HepG2 (cell line): ENCODE data around the gene TMEM38B. TPM values are rescaled to one million over a fixed set of nuclear protein-coding genes. Genes with fewer than 3 reads are reported as not detected.

Experiments used
- ATAC-seq: fragments of 200-7000 bp; cut with Tn5 transposase; 3 replicates; pipeline ENCODE4 v1.9.1; 2020; ENCODE audit warnings: mild to moderate bottlenecking, moderate library complexity
- BruUV-seq: library from RNA; stranded (reverse); fragments of 400-500 nt; replicated peaks from 2 replicates; lab custom pipeline; 2021; lab: Mats Ljungman, UMichigan
- CTCF ChIA-PET: fragments of 300-600 bp; formaldehyde crosslinking; extraction: SDS; loops from one replicate; lab custom pipeline; 2021; ENCODE audit warnings: low total read pairs, inconsistent platforms, low intra/inter-chr PET ratio; lab: Yijun Ruan, JAX
- POLR2A ChIA-PET: fragments of 350-600 bp; sonication (Branson Sonifier 250); formaldehyde crosslinking; loops from one replicate; lab custom pipeline; 2020; ENCODE audit warnings: antibody characterized with exemption, inconsistent platforms; lab: Yijun Ruan, JAX
- DNase-seq: peaks from one replicate; pipeline ENCODE4 v3.0.0-alpha.2; 2015; ENCODE audit warnings: low spot score
- FAIRE-seq: peaks from 3 replicates; lab custom pipeline; 2011; peaks lifted over from hg19 to GRCh38; lab: Jason Lieb, UNC
- H2AFZ ChIP-seq: one replicate; pipeline ENCODE4 v1.6.1; 2011; ENCODE audit warnings: low read length, inconsistent platforms
- H3K27ac ChIP-seq: fragments of 300-600 bp; 3 replicates; pipeline ENCODE4 v1.8.0; 2011; ENCODE audit warnings: mixed run types, mild to moderate bottlenecking, mixed read lengths, low read length, inconsistent platforms; ENCODE audit not compliant: insufficient read depth; ENCODE audit errors: extremely low read length
- H3K27me3 ChIP-seq, 2 experiments: fragments of 200-600 bp in 1 of 2; 2 replicates in 1 of 2; 3 replicates in 1 of 2; pipeline versions ENCODE4 v1.6.0 to v1.8.0; 2011; ENCODE audit warnings: low read length in 2 of 2, mild to moderate bottlenecking in 2 of 2, moderate library complexity in 2 of 2, inconsistent platforms in 1 of 2; ENCODE audit not compliant: insufficient read depth in 2 of 2, control insufficient read depth in 1 of 2
- H3K36me3 ChIP-seq, 2 experiments: fragments of 200-600 bp in 1 of 2; replicated peaks in 1 of 2; 2 replicates in 1 of 2; 3 replicates in 1 of 2; pipeline versions ENCODE4 v1.5.1 to v1.8.0; 2011; ENCODE audit warnings: low read length in 2 of 2, inconsistent platforms in 1 of 2; ENCODE audit not compliant: insufficient read depth in 2 of 2, control insufficient read depth in 1 of 2
- H3K4me1 ChIP-seq: 2 replicates; pipeline ENCODE4 v1.5.1; 2012; ENCODE audit warnings: low read length, inconsistent platforms; ENCODE audit not compliant: insufficient read depth
- H3K4me2 ChIP-seq: 2 replicates; pipeline ENCODE4 v1.6.0; 2011; ENCODE audit warnings: low read depth, low read length, inconsistent platforms
- H3K4me3 ChIP-seq, 3 experiments: fragments of 200-600 bp in 1 of 3; sonication (generic), shearing (Covaris generic) in 1 of 3; replicated peaks in 1 of 3; 2 replicates each; pipeline ENCODE4 v1.5.1; 2011 to 2016; ENCODE audit warnings: low read length in 3 of 3, inconsistent platforms in 2 of 3, low read depth in 2 of 3, mild to moderate bottlenecking in 2 of 3, control low read depth in 1 of 3, mixed read lengths in 1 of 3; ENCODE audit not compliant: insufficient read depth in 1 of 3
- H3K79me2 ChIP-seq: one replicate; pipeline ENCODE4 v1.6.1; 2011; ENCODE audit warnings: low read length, inconsistent platforms; ENCODE audit not compliant: insufficient read depth
- H3K9ac ChIP-seq: 2 replicates; pipeline ENCODE4 v1.6.0; 2011; ENCODE audit warnings: mild to moderate bottlenecking, low read depth, low read length, inconsistent platforms; ENCODE audit not compliant: insufficient read depth
- H3K9me3 ChIP-seq: 2 replicates; pipeline ENCODE4 v1.5.1; 2012; ENCODE audit warnings: mild to moderate bottlenecking, low read length
- H4K20me1 ChIP-seq: 2 replicates; pipeline ENCODE4 v1.6.0; 2011; ENCODE audit warnings: inconsistent platforms, mild to moderate bottlenecking, low read length, moderate library complexity; ENCODE audit not compliant: insufficient read depth
- ELF3 ChIP-seq: IDR thresholded peaks from 2 replicates; pipeline ENCODE4 v1.6.1; 2016; ENCODE audit warnings: missing genetic modification reagents, missing compliant biosample characterization
- EP300 ChIP-seq, 3 experiments: sonication (generic) in 1 of 3; formaldehyde crosslinking in 1 of 3; IDR thresholded peaks; 2 replicates each; pipeline versions ENCODE4 v1.5.1 to v1.6.1; 2011 to 2020; ENCODE audit warnings: low read depth in 2 of 3, low read length in 2 of 3, borderline replicate concordance in 1 of 3, improper control_type of control experiment in 1 of 3, mild to moderate bottlenecking in 1 of 3, missing genetic modification reagents in 1 of 3, moderate library complexity in 1 of 3
- FOXA3 ChIP-seq: IDR thresholded peaks from 2 replicates; pipeline ENCODE4 v1.6.1; 2016; ENCODE audit warnings: missing genetic modification reagents, missing compliant biosample characterization
- GABPB1 ChIP-seq: IDR thresholded peaks from 2 replicates; pipeline ENCODE4 v1.6.1; 2016; ENCODE audit warnings: mild to moderate bottlenecking, missing genetic modification reagents, moderate library complexity, missing compliant biosample characterization
- GRHL1 ChIP-seq: sonication (generic); formaldehyde crosslinking; conservative IDR thresholded peaks from 2 replicates; pipeline ENCODE4 v1.8.0; 2022; ENCODE audit warnings: missing genetic modification reagents
- LBX2 ChIP-seq: sonication (generic); formaldehyde crosslinking; IDR thresholded peaks from 2 replicates; pipeline ENCODE4 v1.5.0; 2020; ENCODE audit warnings: missing genetic modification reagents, mild to moderate bottlenecking, borderline replicate concordance
- MXD4 ChIP-seq: IDR thresholded peaks from 2 replicates; pipeline ENCODE4 v1.6.1; 2016; ENCODE audit warnings: mild to moderate bottlenecking, missing biosample characterization, missing genetic modification reagents
- NFE2 ChIP-seq: sonication (generic); formaldehyde crosslinking; IDR thresholded peaks from 2 replicates; pipeline ENCODE4 v1.4.0; 2020; ENCODE audit warnings: missing genetic modification reagents
- RAD51 ChIP-seq: fragments of 450-650 bp; IDR thresholded peaks from 2 replicates; pipeline ENCODE4 v1.6.1; 2016; ENCODE audit warnings: borderline replicate concordance
- REST ChIP-seq, 2 experiments: IDR thresholded peaks; 2 replicates each; pipeline ENCODE4 v1.6.1; 2011 to 2012; ENCODE audit warnings: low read length in 2 of 2, borderline replicate concordance in 1 of 2, low read depth in 1 of 2, mild to moderate bottlenecking in 1 of 2, moderate library complexity in 1 of 2
- REXO4 ChIP-seq: sonication (generic); formaldehyde crosslinking; IDR thresholded peaks from 2 replicates; pipeline ENCODE4 v1.8.0; 2022; ENCODE audit warnings: missing genetic modification reagents, mild to moderate bottlenecking, borderline replicate concordance
- SIX1 ChIP-seq: sonication (generic); formaldehyde crosslinking; IDR thresholded peaks from 2 replicates; pipeline ENCODE4 v1.4.0; 2020; ENCODE audit warnings: missing genetic modification reagents, borderline replicate concordance
- XRCC5 ChIP-seq: fragments of 200-400 bp; formaldehyde crosslinking; optimal IDR thresholded peaks from 2 replicates; pipeline ENCODE3; 2017; ENCODE audit warnings: mild to moderate bottlenecking, low read length
- ZFX ChIP-seq: sonication (generic); formaldehyde crosslinking; IDR thresholded peaks from 2 replicates; pipeline ENCODE4 v1.4.0; 2020; ENCODE audit warnings: mild to moderate bottlenecking, low read depth, missing genetic modification reagents, moderate library complexity
- ZMYM2 ChIP-seq: sonication (generic); formaldehyde crosslinking; IDR thresholded peaks from 2 replicates; pipeline ENCODE4 v1.8.0; 2022; ENCODE audit warnings: mild to moderate bottlenecking, missing genetic modification reagents
- WGBS: methylation state at CpG from one replicate; pipeline ENCODE4 v1.1.6; 2017; ENCODE audit warnings: low lambda C conversion rate; 5-methylcytosine and 5-hydroxymethylcytosine counted together
- in situ Hi-C: cut with HindIII; loops from 2 replicates; pipeline ENCODE4 v1.10.0; 2017; ENCODE audit warnings: low pct_unique_long_range_greater_than_20kb; ENCODE audit not compliant: extremely low pct_ligation_motif_present
- intact Hi-C: fragments of 100-400 bp; cut with micrococcal nuclease; formaldehyde crosslinking; loops from one replicate; pipeline ENCODE4 v1.10.0; 2022; ENCODE audit not compliant: unreplicated experiment
- polyA plus RNA-seq, 8 experiments: library from polyadenylated mRNA; depleted of rRNA in 3 of 8; stranded (reverse) in 7 of 8; unstranded in 1 of 8; fragments of >200 nt; fragmentation: Illumina TruSeq in 4 of 8; extraction: Trizol in 4 of 8; gene quantifications; 2 replicates each; pipeline versions ENCODE4 v1.2.1 to v1.2.3, GENCODE V29; 2011 to 2016; ENCODE audit warnings: low read depth in 4 of 8, missing spikeins in 1 of 8, mixed read lengths in 1 of 8; ENCODE audit not compliant: insufficient read depth in 1 of 8
- total RNA-seq, 5 experiments: library from RNA; depleted of rRNA; stranded (reverse); fragments of >200 nt; fragmentation: Illumina TruSeq; extraction: Trizol; gene quantifications; 2 replicates each; pipeline ENCODE4 v1.2.3, GENCODE V29; 2016; ENCODE audit warnings: low read depth in 1 of 5

TMEM38B gene
- total and polyA plus RNA-seq, 2 of the 13 experiments (the other 11 are each of a cell fraction or from before 2014, with no cell fraction given) = 13.4 to 32.4 TPM

GRCh38 chr9:105713260-105714019, 19.1 kb downstream of the TMEM38B start:
- no peaks in the 10 kb centered on the region for H3K4me1 ChIP-seq
- FAIRE-seq (no peak), DNase-seq (no peak)
- H3K9ac ChIP-seq = no peak overlapping the region
- no peak overlapping the region for H3K27ac ChIP-seq
- H3K4me2 ChIP-seq = no peak overlapping the region
- no TSS peak for BruUV-seq
- H3K27me3 ChIP-seq = no peaks in the 10 kb centered on the region
- H2AFZ ChIP-seq = no peak overlapping the region
- intact Hi-C loops = no loop called here
- no peak overlapping the region for H3K4me3 ChIP-seq
- H4K20me1 ChIP-seq = no peaks in the 10 kb centered on the region
- TF ChIP-seq ELF3 (no peak), RAD51 (no peak), LBX2 (CRISPR knock-in tag) (no peak), EP300 (IDR thresholded peaks at IDR 0.05; ENCODE audit: low read depth in 2 of 2, low read length in 2 of 2) (no peak), EP300 (CRISPR knock-in tag; IDR thresholded peaks at IDR 0.05; ENCODE audit: borderline replicate concordance) (no peak), ZMYM2 (CRISPR knock-in tag) (no peak), ZFX (CRISPR knock-in tag) (no peak), NFE2 (no peak), REST (IDR thresholded peaks at IDR 0.05; ENCODE audit: borderline replicate concordance in 1 of 2, low read depth in 1 of 2, low read length in 2 of 2) (no peak), XRCC5 (no peak), SIX1 (CRISPR knock-in tag) (no peak), GABPB1 (no peak), GRHL1 (CRISPR knock-in tag) (no peak), FOXA3 (CRISPR knock-in tag) (no peak), MXD4 (CRISPR knock-in tag) (no peak), REXO4 (CRISPR knock-in tag) (no peak)
- TF ChIP-seq, all 625 proteins: peak for 0
- ChIA-PET CTCF (no interaction called here), POLR2A (no interaction called here)
- in situ Hi-C loops = loop anchor here (10.0 kb wide), 1 partner anchor 109 kb away; no protein-coding TSS in a partner anchor
- H3K9me3 ChIP-seq = no peaks in the 10 kb centered on the region
- no peaks in the 10 kb centered on the region for H3K79me2 ChIP-seq
- H3K36me3 ChIP-seq = peaks cover 0 to 4% of the 10 kb centered on the region in 2 experiments; a peak in 1 of 5 replicates
- WGBS = 100% methylated on average over 1 of the region's 11 CpGs
- ATAC-seq = no peak
